AG04449 (cell line): ENCODE data around the gene APLP2.

Source experiments
- CTCF ChIA-PET: fragments of 350-600 bp; formaldehyde crosslinking; extraction: SDS; loops from one replicate; lab custom pipeline; 2021; ENCODE audit warnings: antibody characterized with exemption; lab: Yijun Ruan, JAX
- POLR2A ChIA-PET: fragments of 400-600, 350-600 bp; formaldehyde crosslinking; extraction: SDS; loops from one replicate; lab custom pipeline; 2020; ENCODE audit warnings: antibody characterized with exemption, inconsistent platforms; lab: Yijun Ruan, JAX
- DNase-seq: peaks from one replicate; pipeline ENCODE4 v3.0.0-alpha.2; 2010; ENCODE audit warnings: low read depth, low spot score
- H3K4me3 ChIP-seq: 2 replicates; pipeline ENCODE4 v1.5.1; 2011; ENCODE audit warnings: low read depth, mild to moderate bottlenecking, control low read depth, low read length
- TF ChIP-seq, protein P1 (sequence below): IDR thresholded peaks from one replicate; pipeline ENCODE4 v1.5.1; 2011; ENCODE audit warnings: mild to moderate bottlenecking, moderate library complexity, low read length, control low read depth, inconsistent platforms; ENCODE audit not compliant: insufficient read depth; ENCODE audit errors: missing control alignments

Gene APLP2

DNA sequence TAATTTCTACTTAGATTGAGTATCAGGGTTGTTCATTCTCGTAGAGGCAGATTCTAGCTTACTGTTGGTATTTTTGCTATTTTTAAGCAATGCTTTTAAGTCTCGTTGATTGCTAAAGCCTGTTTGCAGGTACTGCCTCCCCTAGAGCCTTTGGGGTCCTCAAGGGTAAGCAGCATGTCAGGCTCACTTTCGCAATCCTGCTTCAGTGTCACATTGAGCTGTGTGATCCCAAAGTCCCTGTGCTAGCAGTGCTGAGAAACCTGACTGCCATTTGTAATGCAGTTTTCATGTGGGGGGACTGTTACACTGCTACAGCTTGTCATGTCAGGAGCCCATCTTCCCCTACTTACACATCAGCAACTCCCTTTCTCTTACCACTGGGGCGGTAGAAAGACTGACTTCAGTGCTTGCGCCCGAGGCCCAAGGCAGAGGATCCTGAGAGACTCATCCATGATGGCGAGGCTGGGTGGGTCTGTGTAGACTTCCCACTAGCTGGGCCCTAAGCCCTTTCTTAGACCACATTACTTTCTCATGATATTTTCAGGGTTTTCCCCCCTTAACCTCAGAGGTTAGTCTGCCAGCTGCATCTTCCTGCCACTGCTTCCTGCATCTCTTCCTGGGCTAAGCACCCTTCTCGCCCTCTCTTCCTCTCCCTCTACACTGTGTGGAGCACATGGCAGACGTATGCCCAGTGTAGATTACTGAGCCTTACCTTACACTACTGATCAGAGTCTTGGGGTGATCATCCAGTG is 49.1 kb downstream of the APLP2 start:
- TF ChIP-seq, protein P1, sequence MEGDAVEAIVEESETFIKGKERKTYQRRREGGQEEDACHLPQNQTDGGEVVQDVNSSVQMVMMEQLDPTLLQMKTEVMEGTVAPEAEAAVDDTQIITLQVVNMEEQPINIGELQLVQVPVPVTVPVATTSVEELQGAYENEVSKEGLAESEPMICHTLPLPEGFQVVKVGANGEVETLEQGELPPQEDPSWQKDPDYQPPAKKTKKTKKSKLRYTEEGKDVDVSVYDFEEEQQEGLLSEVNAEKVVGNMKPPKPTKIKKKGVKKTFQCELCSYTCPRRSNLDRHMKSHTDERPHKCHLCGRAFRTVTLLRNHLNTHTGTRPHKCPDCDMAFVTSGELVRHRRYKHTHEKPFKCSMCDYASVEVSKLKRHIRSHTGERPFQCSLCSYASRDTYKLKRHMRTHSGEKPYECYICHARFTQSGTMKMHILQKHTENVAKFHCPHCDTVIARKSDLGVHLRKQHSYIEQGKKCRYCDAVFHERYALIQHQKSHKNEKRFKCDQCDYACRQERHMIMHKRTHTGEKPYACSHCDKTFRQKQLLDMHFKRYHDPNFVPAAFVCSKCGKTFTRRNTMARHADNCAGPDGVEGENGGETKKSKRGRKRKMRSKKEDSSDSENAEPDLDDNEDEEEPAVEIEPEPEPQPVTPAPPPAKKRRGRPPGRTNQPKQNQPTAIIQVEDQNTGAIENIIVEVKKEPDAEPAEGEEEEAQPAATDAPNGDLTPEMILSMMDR = no peak
- no peak overlapping the region for H3K4me3 ChIP-seq
- POLR2A ChIA-PET = no interaction called here
- CTCF ChIA-PET = interaction anchor here (0.9 to 2.3 kb wide), 3 partner anchors 12 to 196 kb away, joined by 3 to 11 read pairs (median 10); no protein-coding TSS in a partner anchor
- DNase-seq = no peak

GRCh38 chr11:130120045-130120444 is 50.4 kb downstream of the APLP2 start:
- ChIA-PET CTCF (interaction anchor here (1.7 to 1.9 kb wide), 2 partner anchors 10 to 13 kb away, joined by 7 to 11 read pairs; no protein-coding TSS in a partner anchor), POLR2A (no interaction called here)
- TF ChIP-seq, protein P1 = no peak
- no peak for DNase-seq
- no peak overlapping the region for H3K4me3 ChIP-seq

GRCh38 chr11:130121445-130121978 is 51.8 kb downstream of the APLP2 start:
- POLR2A ChIA-PET = no interaction called here
- CTCF ChIA-PET = interaction anchor here (0.7 to 17.9 kb wide), 6 partner anchors 8 to 240 kb away, joined by 3 to 489 read pairs (median 5); no protein-coding TSS in a partner anchor
- DNase-seq = peak; percentile 46
- TF ChIP-seq, protein P1 = no peak
- no peak overlapping the region for H3K4me3 ChIP-seq

GRCh38 chr11:130122141-130122575 is 52.5 kb downstream of the APLP2 start:
- H3K4me3 ChIP-seq = no peak overlapping the region
- no peak for DNase-seq
- ChIA-PET CTCF (interaction anchor here (1.6 to 17.9 kb wide), 3 partner anchors 10 to 241 kb away, joined by 3 to 489 read pairs (median 36); no protein-coding TSS in a partner anchor), POLR2A (no interaction called here)
- TF ChIP-seq, protein P1 = no peak

GRCh38 chr11:130123414-130124040 is 53.8 kb downstream of the APLP2 start:
- no peak for DNase-seq
- H3K4me3 ChIP-seq = no peak overlapping the region
- TF ChIP-seq, protein P1 = no peak
- ChIA-PET CTCF (interaction anchor here (1.2 to 17.9 kb wide), 3 partner anchors 9 to 199 kb away, joined by 4 to 489 read pairs (median 36); no protein-coding TSS in a partner anchor), POLR2A (interaction anchor here (1.4 kb wide), 1 partner anchor 20 kb away, joined by 3 read pairs; no protein-coding TSS in a partner anchor)
